ENCODE measurements around the gene CR1L.
"Not testable (repeated sequence)": the region's sequence is repeated elsewhere in the genome, so short reads cannot be mapped to it uniquely, and the experiment has no call there.

GRCh38 chr1:207712701-207713100 lies 67.8 kb downstream of the CR1L start:
- TF ChIP-seq CTCF, EZH2phosphoT487, EZH2 (IDR thresholded peaks at IDR 0.05): not testable (repeated sequence)
